ENCODE results near the gene STUB1. TPM values are rescaled to one million over a fixed set of nuclear protein-coding genes. Genes with fewer than 3 reads are reported as not detected.

STUB1 gene
- total and polyA plus RNA-seq, 2 of the 8 experiments (the other 6 are each of a cell fraction or from before 2014, with no cell fraction given): 89.9 to 103 TPM

DNA sequence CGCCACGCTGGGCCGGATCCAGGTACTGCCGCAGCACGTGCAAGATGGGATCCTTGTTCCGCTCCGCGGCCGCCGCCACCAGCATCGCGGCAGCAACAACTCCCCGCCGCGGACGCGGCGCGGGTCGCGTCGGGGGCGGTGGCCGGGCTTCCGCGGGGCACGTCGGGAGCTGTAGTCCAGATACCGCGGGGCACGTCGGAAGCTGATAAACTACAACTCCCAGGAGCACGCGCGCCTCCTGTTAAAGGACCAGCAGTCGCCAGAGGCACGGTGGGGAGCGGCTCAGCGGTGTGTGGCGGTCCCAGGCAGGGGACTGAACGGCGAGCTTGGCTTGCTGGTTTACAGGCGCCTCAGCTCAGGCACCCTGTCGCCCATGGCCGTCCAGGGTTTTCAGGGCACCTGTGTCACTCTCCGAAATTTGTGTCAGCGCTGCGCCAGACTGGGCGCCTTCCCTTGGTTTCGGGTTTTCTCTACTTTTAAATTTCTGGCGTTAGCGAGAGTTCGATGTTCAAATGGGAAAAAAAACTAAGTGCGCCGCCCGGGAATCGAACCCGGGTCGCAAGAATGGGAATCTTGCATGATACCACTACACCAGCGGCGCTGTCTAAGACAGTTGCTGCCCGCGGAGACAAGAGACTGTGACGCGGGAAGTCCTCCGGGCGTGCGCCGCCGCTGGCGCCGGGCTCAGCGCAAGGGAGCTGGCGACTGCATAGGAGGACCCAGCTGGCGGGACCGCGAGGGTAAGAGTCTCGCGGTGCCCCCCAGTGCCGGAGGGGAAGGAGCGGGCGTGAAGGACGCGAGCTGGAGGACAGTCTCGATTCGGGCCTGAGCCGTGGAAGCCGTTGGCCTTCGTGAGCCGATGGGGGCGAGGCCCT, 43.8 kb upstream of the STUB1 start, which contains the start of gene METTL26 (continued):
- TF ChIP-seq KDM5A (IDR thresholded peaks at IDR 0.05; ENCODE audit: low read length) (no peak), TCF12 (IDR thresholded peaks at IDR 0.05; ENCODE audit: low read depth, low read length) (no peak), FOSL1 (IDR thresholded peaks at IDR 0.05; ENCODE audit: insufficient read depth, low read depth, low read length) (no peak), NRF1 (IDR thresholded peaks at IDR 0.05; ENCODE audit: low read depth, low read length) (peak; percentile 33; the same call in 1 of the 2 replicates), SP2 (IDR thresholded peaks at IDR 0.05; ENCODE audit: low read length) (no peak), CHD1 (IDR thresholded peaks at IDR 0.05; ENCODE audit: low read depth, low read length) (no peak), CEBPB (IDR thresholded peaks at IDR 0.05; ENCODE audit: low read depth, low read length) (peak; percentile 69; the same call in 1 of the 2 replicates)
- TF ChIP-seq, protein P1, sequence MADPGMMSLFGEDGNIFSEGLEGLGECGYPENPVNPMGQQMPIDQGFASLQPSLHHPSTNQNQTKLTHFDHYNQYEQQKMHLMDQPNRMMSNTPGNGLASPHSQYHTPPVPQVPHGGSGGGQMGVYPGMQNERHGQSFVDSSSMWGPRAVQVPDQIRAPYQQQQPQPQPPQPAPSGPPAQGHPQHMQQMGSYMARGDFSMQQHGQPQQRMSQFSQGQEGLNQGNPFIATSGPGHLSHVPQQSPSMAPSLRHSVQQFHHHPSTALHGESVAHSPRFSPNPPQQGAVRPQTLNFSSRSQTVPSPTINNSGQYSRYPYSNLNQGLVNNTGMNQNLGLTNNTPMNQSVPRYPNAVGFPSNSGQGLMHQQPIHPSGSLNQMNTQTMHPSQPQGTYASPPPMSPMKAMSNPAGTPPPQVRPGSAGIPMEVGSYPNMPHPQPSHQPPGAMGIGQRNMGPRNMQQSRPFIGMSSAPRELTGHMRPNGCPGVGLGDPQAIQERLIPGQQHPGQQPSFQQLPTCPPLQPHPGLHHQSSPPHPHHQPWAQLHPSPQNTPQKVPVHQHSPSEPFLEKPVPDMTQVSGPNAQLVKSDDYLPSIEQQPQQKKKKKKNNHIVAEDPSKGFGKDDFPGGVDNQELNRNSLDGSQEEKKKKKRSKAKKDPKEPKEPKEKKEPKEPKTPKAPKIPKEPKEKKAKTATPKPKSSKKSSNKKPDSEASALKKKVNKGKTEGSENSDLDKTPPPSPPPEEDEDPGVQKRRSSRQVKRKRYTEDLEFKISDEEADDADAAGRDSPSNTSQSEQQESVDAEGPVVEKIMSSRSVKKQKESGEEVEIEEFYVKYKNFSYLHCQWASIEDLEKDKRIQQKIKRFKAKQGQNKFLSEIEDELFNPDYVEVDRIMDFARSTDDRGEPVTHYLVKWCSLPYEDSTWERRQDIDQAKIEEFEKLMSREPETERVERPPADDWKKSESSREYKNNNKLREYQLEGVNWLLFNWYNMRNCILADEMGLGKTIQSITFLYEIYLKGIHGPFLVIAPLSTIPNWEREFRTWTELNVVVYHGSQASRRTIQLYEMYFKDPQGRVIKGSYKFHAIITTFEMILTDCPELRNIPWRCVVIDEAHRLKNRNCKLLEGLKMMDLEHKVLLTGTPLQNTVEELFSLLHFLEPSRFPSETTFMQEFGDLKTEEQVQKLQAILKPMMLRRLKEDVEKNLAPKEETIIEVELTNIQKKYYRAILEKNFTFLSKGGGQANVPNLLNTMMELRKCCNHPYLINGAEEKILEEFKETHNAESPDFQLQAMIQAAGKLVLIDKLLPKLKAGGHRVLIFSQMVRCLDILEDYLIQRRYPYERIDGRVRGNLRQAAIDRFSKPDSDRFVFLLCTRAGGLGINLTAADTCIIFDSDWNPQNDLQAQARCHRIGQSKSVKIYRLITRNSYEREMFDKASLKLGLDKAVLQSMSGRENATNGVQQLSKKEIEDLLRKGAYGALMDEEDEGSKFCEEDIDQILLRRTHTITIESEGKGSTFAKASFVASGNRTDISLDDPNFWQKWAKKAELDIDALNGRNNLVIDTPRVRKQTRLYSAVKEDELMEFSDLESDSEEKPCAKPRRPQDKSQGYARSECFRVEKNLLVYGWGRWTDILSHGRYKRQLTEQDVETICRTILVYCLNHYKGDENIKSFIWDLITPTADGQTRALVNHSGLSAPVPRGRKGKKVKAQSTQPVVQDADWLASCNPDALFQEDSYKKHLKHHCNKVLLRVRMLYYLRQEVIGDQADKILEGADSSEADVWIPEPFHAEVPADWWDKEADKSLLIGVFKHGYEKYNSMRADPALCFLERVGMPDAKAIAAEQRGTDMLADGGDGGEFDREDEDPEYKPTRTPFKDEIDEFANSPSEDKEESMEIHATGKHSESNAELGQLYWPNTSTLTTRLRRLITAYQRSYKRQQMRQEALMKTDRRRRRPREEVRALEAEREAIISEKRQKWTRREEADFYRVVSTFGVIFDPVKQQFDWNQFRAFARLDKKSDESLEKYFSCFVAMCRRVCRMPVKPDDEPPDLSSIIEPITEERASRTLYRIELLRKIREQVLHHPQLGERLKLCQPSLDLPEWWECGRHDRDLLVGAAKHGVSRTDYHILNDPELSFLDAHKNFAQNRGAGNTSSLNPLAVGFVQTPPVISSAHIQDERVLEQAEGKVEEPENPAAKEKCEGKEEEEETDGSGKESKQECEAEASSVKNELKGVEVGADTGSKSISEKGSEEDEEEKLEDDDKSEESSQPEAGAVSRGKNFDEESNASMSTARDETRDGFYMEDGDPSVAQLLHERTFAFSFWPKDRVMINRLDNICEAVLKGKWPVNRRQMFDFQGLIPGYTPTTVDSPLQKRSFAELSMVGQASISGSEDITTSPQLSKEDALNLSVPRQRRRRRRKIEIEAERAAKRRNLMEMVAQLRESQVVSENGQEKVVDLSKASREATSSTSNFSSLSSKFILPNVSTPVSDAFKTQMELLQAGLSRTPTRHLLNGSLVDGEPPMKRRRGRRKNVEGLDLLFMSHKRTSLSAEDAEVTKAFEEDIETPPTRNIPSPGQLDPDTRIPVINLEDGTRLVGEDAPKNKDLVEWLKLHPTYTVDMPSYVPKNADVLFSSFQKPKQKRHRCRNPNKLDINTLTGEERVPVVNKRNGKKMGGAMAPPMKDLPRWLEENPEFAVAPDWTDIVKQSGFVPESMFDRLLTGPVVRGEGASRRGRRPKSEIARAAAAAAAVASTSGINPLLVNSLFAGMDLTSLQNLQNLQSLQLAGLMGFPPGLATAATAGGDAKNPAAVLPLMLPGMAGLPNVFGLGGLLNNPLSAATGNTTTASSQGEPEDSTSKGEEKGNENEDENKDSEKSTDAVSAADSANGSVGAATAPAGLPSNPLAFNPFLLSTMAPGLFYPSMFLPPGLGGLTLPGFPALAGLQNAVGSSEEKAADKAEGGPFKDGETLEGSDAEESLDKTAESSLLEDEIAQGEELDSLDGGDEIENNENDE (IDR thresholded peaks at IDR 0.05; ENCODE audit: insufficient replicate concordance, low read length): no peak
- TF ChIP-seq, protein P2, sequence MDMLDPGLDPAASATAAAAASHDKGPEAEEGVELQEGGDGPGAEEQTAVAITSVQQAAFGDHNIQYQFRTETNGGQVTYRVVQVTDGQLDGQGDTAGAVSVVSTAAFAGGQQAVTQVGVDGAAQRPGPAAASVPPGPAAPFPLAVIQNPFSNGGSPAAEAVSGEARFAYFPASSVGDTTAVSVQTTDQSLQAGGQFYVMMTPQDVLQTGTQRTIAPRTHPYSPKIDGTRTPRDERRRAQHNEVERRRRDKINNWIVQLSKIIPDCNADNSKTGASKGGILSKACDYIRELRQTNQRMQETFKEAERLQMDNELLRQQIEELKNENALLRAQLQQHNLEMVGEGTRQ (IDR thresholded peaks at IDR 0.05; ENCODE audit: low read length): no peak
